Measurements from ENCODE around the gene PROX2.

PROX2 gene

GRCh38 chr14:74875941-74876913 is at the start of gene PROX2:
Gene PROX2 (minus strand): TSS chr14:74876145. CDS start chr14:74863834, 12,311 bp downstream.
- no peak for DNase-seq (ENCODE audit: low read depth)

GRCh38 chr14:74924061-74924460 is 48.1 kb upstream of the PROX2 start:
- no peak for DNase-seq (ENCODE audit: low read depth)

GRCh38 chr14:74922752-74923401 is 46.9 kb upstream of the PROX2 start, which contains the start of gene RPS6KL1:
Gene RPS6KL1 (minus strand): TSS chr14:74923260. CDS start chr14:74921541, 1,719 bp downstream.
- peak; percentile 89 for DNase-seq (ENCODE audit: low read depth)

GRCh38 chr14:74921987-74922751 is 46.2 kb upstream of the PROX2 start:
- DNase-seq (ENCODE audit: low read depth): no peak

GRCh38 chr14:74921053-74921620 is 45.2 kb upstream of the PROX2 start:
- no peak for DNase-seq (ENCODE audit: low read depth)

- no peak for DNase-seq (ENCODE audit: low read depth)
Observed at GRCh38 chr14:74920281-74920680, 44.3 kb upstream of the PROX2 start.

- DNase-seq (ENCODE audit: low read depth): peak; percentile 53
Observed at GRCh38 chr14:74919421-74920165, 43.6 kb upstream of the PROX2 start.

GRCh38 chr14:74918380-74918779 is 42.4 kb upstream of the PROX2 start:
- no peak for DNase-seq (ENCODE audit: low read depth)

- DNase-seq (ENCODE audit: low read depth): no peak
Observed at GRCh38 chr14:74917646-74918081, 41.7 kb upstream of the PROX2 start.

GRCh38 chr14:74917178-74917543 is 41.2 kb upstream of the PROX2 start:
- DNase-seq (ENCODE audit: low read depth): no peak

- DNase-seq (ENCODE audit: low read depth): no peak
Observed at GRCh38 chr14:74915826-74916225, 39.9 kb upstream of the PROX2 start.

GRCh38 chr14:74915426-74915825 is 39.5 kb upstream of the PROX2 start:
- DNase-seq (ENCODE audit: low read depth): no peak

- peak; percentile 81 for DNase-seq (ENCODE audit: low read depth)
Observed at GRCh38 chr14:74913986-74914573, 38.1 kb upstream of the PROX2 start.

GRCh38 chr14:74913393-74913910 is 37.5 kb upstream of the PROX2 start:
- no peak for DNase-seq (ENCODE audit: low read depth)

- no peak for DNase-seq (ENCODE audit: low read depth)
Observed at GRCh38 chr14:74912801-74913200, 36.9 kb upstream of the PROX2 start.

- no peak for DNase-seq (ENCODE audit: low read depth)
Observed at GRCh38 chr14:74912111-74912510, 36.2 kb upstream of the PROX2 start.

GRCh38 chr14:74911704-74912103 is 35.8 kb upstream of the PROX2 start:
- no peak for DNase-seq (ENCODE audit: low read depth)

- no peak for DNase-seq (ENCODE audit: low read depth)
Observed at GRCh38 chr14:74911221-74911620, 35.3 kb upstream of the PROX2 start.

- DNase-seq (ENCODE audit: low read depth): no peak
Observed at GRCh38 chr14:74910556-74910955, 34.6 kb upstream of the PROX2 start.

- DNase-seq (ENCODE audit: low read depth): no peak
Observed at GRCh38 chr14:74909911-74910310, 34.0 kb upstream of the PROX2 start.

GRCh38 chr14:74909501-74909900 is 33.6 kb upstream of the PROX2 start:
- no peak for DNase-seq (ENCODE audit: low read depth)
